Right lobe of liver (tissue), 6 donors: ENCODE data around the gene NDUFC2. TPM values are rescaled to one million over a fixed set of nuclear protein-coding genes. Genes with fewer than 3 reads are reported as not detected.

Source experiments
- ATAC-seq, 4 donors: fragments of 200-7000 bp; cut with Tn5 transposase; one replicate each; pipeline ENCODE4 v1.9.1; 2020; ENCODE audit warnings: mild to moderate bottlenecking in 4 of 4, moderate library complexity in 4 of 4
- DNase-seq, 3 donors: peaks; one replicate each; pipeline ENCODE4 v3.0.0-alpha.2; 2020
- H3K27ac ChIP-seq, 3 donors: fragments of 200-600 bp; one replicate each; pipeline ENCODE4 v1.8.0; 2022
- H3K27me3 ChIP-seq, 2 donors: fragments of 200-600 bp; one replicate each; pipeline ENCODE4 v1.8.0; 2022
- H3K36me3 ChIP-seq, 4 donors: fragments of 200-600 bp; sonication (generic) in 1 of 4; one replicate each; pipeline versions ENCODE4 v1.5.1 to v1.8.0; 2017 to 2022; ENCODE audit warnings: control low read depth in 1 of 4
- H3K4me1 ChIP-seq, 4 donors: fragments of 200-600 bp; sonication (generic) in 1 of 4; one replicate each; pipeline versions ENCODE4 v1.5.1 to v1.8.0; 2017 to 2022; ENCODE audit warnings: control low read depth in 1 of 4
- H3K4me3 ChIP-seq, 3 donors: fragments of 200-600 bp; one replicate each; pipeline ENCODE4 v1.8.0; 2022
- H3K9me3 ChIP-seq, 4 donors: fragments of 200-600 bp; sonication (generic) in 1 of 4; one replicate each; pipeline versions ENCODE4 v1.5.1 to v1.8.0; 2017 to 2022; ENCODE audit warnings: control low read depth in 1 of 4
- POLR2A ChIP-seq: fragments of 450-650 bp; IDR thresholded peaks from one replicate; pipeline ENCODE4 v1.6.1; 2017; ENCODE audit warnings: antibody characterized with exemption, mild to moderate bottlenecking
- WGBS: methylation state at CpG from one replicate; pipeline ENCODE4 v1.1.6; 2018; ENCODE audit warnings: low coverage, low lambda C conversion rate; ENCODE audit not compliant: insufficient coverage; ENCODE audit errors: missing lambda C conversion rate; 5-methylcytosine and 5-hydroxymethylcytosine counted together
- intact Hi-C, 2 donors: fragments of 100-400 bp; cut with DNase I; formaldehyde crosslinking; loops; one replicate each; pipeline versions ENCODE4 v1.11.2 to v1.14.1; 2022
- total RNA-seq, 6 experiments: library from RNA; depleted of rRNA in 2 of 6; stranded (reverse); fragments of >200 nt in 2 of 6; fragmentation: NEBNext Ultra II Directional in 3 of 6; extraction: Animal tissue kit (Norgen Biotek cat#: 25700) in 3 of 6; gene quantifications; one replicate each; pipeline versions ENCODE4 v1.1.0 to v1.2.4, GENCODE V29; 2016 to 2023
- TF ChIP-seq, protein P1 (sequence below), 4 donors: fragments of 200-600 bp in 3 of 4; fragments of 450-650 bp in 1 of 4; IDR thresholded peaks; one replicate each; pipeline versions ENCODE4 v1.5.1 to v1.8.0; 2016 to 2022; ENCODE audit warnings: antibody characterized with exemption in 4 of 4, mild to moderate bottlenecking in 2 of 4
- donor health status: DM: no; HTN: yes; CAD: no.
- donor health status: DM: no; HTN: no; CAD: no.
- donor health status: DM: no; HTN: no; CAD: no.
- donor health status: DM: no; HTN: yes; CAD: no.
- donor health status: DM: no; HTN: yes; CAD: no.

NDUFC2 gene
- total RNA-seq, 6 experiments from 2014 or later: 105 to 265 (median 183) TPM

DNA sequence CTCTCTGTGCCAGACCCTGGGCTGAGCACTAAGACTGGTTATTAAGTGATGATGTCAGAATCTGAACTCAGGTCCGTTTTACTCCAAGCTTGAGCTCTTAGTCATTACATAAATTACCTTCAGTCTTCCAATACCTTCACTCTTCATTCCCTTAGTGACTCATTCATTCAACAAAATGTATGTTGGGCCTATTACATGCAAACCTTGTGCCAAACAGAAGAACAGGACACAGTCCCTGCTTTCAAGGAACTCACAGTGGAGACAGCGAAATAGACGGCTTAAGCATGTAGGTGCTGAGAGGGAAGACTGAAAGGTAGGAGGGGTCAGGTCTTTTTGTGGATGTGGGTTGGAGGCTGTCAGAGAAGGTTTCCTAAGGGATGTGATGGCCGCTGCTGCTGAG is 59.9 kb downstream of the NDUFC2 start:
- intact Hi-C loops: no loop called here
- 65% methylated on average over 4 of the region's 4 CpGs for WGBS
- H3K27ac ChIP-seq: no peak overlapping the region

More for the DNA sequence above, 59.9 kb downstream of the NDUFC2 start:
- Histone ChIP-seq H3K4me3 (no peak overlapping the region), H3K9me3 (no peaks in the 10 kb centered on the region), H3K36me3 (peaks cover 0 to 13% (median 0%) of the 10 kb centered on the region in 4 donors), H3K4me1 (peaks cover 0 to 5% (median 0%) of the 10 kb centered on the region in 4 donors), H3K27me3 (no peaks in the 10 kb centered on the region)
- DNase-seq: no peak
- no peak for ATAC-seq
- TF ChIP-seq, protein P1, sequence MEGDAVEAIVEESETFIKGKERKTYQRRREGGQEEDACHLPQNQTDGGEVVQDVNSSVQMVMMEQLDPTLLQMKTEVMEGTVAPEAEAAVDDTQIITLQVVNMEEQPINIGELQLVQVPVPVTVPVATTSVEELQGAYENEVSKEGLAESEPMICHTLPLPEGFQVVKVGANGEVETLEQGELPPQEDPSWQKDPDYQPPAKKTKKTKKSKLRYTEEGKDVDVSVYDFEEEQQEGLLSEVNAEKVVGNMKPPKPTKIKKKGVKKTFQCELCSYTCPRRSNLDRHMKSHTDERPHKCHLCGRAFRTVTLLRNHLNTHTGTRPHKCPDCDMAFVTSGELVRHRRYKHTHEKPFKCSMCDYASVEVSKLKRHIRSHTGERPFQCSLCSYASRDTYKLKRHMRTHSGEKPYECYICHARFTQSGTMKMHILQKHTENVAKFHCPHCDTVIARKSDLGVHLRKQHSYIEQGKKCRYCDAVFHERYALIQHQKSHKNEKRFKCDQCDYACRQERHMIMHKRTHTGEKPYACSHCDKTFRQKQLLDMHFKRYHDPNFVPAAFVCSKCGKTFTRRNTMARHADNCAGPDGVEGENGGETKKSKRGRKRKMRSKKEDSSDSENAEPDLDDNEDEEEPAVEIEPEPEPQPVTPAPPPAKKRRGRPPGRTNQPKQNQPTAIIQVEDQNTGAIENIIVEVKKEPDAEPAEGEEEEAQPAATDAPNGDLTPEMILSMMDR (IDR thresholded peaks at IDR 0.05): no peak
- no peak for TF ChIP-seq POLR2A

Other genes starting within 250 kb of the NDUFC2 start
- 10 to 100 TPM in 5 of 6 experiments, 1 to 10 TPM in 1; 8.3 to 19.0 (median 14.7) TPM for gene INTS4, start 85.2 kb downstream of the NDUFC2 start, total RNA-seq
- gene KCTD14, start 56.6 kb downstream of the NDUFC2 start, total RNA-seq: 10 to 100 TPM in 1 of 6 experiments, 1 to 10 TPM in 5; 4.8 to 12.1 (median 6.3) TPM
- gene THRSP, start 16.0 kb downstream of the NDUFC2 start, total RNA-seq: 10 to 100 TPM in 4 of 6 experiments, 1 to 10 TPM in 2; 3.0 to 92.0 (median 40.1) TPM
- 10 to 100 TPM; 22.0 to 38.0 (median 30.3) TPM for gene ALG8, start 59.8 kb upstream of the NDUFC2 start, total RNA-seq
- 10 to 100 TPM in 5 of 6 experiments, 1 to 10 TPM in 1; 9.6 to 15.6 (median 11.9) TPM for gene KCTD21, start 108.8 kb upstream of the NDUFC2 start, total RNA-seq
- gene USP35, start 109.1 kb upstream of the NDUFC2 start, total RNA-seq: 10 to 100 TPM in 1 of 6 experiments, 1 to 10 TPM in 5; 5.3 to 10.1 (median 7.9) TPM